ENCODE data around the gene CECR2. TPM values are rescaled to one million over a fixed set of nuclear protein-coding genes. Genes with fewer than 3 reads are reported as not detected.

CECR2 gene
- total and polyA plus RNA-seq, 9 donors = 0.87 to 6.7 (median 1.4) TPM

- Histone ChIP-seq H3K27ac (peak overlapping the region; percentile 52 to 89), H3K4me3 (peak overlapping the region; percentile 44), H3K36me3 (no peaks in the 10 kb centered on the region), H3K9me3 (peaks cover 0 to 3% of the 10 kb centered on the region in 2 donors), H3K4me1 (ENCODE audit: insufficient read depth) (peaks cover 3% of the 10 kb centered on the region), H3K27me3 (no peaks in the 10 kb centered on the region)
- WGBS, 3 donors = 1 to 2% (median 2%) methylated on average over 40 to 88 of the region's 88 CpGs
- intact Hi-C loops (cut with DNase I) = no loop called here
- TF ChIP-seq, protein P1, sequence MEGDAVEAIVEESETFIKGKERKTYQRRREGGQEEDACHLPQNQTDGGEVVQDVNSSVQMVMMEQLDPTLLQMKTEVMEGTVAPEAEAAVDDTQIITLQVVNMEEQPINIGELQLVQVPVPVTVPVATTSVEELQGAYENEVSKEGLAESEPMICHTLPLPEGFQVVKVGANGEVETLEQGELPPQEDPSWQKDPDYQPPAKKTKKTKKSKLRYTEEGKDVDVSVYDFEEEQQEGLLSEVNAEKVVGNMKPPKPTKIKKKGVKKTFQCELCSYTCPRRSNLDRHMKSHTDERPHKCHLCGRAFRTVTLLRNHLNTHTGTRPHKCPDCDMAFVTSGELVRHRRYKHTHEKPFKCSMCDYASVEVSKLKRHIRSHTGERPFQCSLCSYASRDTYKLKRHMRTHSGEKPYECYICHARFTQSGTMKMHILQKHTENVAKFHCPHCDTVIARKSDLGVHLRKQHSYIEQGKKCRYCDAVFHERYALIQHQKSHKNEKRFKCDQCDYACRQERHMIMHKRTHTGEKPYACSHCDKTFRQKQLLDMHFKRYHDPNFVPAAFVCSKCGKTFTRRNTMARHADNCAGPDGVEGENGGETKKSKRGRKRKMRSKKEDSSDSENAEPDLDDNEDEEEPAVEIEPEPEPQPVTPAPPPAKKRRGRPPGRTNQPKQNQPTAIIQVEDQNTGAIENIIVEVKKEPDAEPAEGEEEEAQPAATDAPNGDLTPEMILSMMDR (IDR thresholded peaks at IDR 0.05) = no peak
- TF ChIP-seq POLR2A (IDR thresholded peaks at IDR 0.05) (no peak), EP300 (IDR thresholded peaks at IDR 0.05) (no peak)
- peak in 3 of 5 donors; percentile 33 to 54 (median 49) for DNase-seq
Measured at GRCh38 chr22:17370026-17370765, 936 bp downstream of the CECR2 start.

- Histone ChIP-seq H3K27ac (peak overlapping the region in 1 of 2 donors; percentile 89), H3K36me3 (no peaks in the 10 kb centered on the region), H3K4me1 (ENCODE audit: insufficient read depth) (peaks cover 3% of the 10 kb centered on the region), H3K9me3 (peaks cover 0 to 3% of the 10 kb centered on the region in 2 donors), H3K4me3 (peak overlapping the region; percentile 44), H3K27me3 (no peaks in the 10 kb centered on the region)
- 10 to 14% (median 10%) methylated on average over 23 of the region's 23 CpGs for WGBS, 3 donors
- DNase-seq = no peak
- TF ChIP-seq, protein P1 (IDR thresholded peaks at IDR 0.05) = no peak
- TF ChIP-seq POLR2A (IDR thresholded peaks at IDR 0.05) (no peak), EP300 (IDR thresholded peaks at IDR 0.05) (no peak)
- intact Hi-C loops (cut with DNase I) = no loop called here
Measured at GRCh38 chr22:17370766-17371432, 1.6 kb downstream of the CECR2 start.

DNA sequence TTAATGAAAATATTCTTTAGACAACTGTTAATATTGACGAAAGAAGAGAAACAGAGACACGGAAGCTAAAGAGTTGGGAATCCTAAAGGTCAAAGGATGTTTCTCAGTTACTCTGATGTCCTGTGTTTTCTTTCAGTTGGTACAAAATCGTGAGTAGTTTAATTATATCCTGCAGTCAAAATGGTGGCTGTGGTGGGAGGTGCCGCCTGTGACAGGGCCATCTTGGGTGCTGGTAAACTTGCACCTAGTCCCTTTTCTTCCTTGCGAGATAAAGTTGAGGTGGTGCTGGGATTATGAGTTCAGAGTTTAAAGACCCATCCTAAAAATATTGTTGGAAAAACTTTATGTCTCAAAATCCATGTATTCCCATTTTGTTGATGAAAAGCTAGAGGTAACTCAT lies 2.2 kb downstream of the CECR2 start:
- TF ChIP-seq, protein P1 (IDR thresholded peaks at IDR 0.05) = no peak
- TF ChIP-seq EP300 (IDR thresholded peaks at IDR 0.05) (no peak), POLR2A (IDR thresholded peaks at IDR 0.05) (no peak)
- 63 to 66% (median 63%) methylated on average over 5 of the region's 5 CpGs for WGBS, 3 donors
- DNase-seq = no peak
- no peaks in the 10 kb centered on the region for H3K27me3 ChIP-seq
- H3K9me3 ChIP-seq = peaks cover 0 to 3% of the 10 kb centered on the region in 2 donors
- H3K4me1 ChIP-seq (ENCODE audit: insufficient read depth) = peaks cover 3% of the 10 kb centered on the region
- intact Hi-C loops (cut with DNase I) = no loop called here
- H3K27ac ChIP-seq = no peak overlapping the region
- H3K4me3 ChIP-seq = peak overlapping the region; percentile 44
- H3K36me3 ChIP-seq = no peaks in the 10 kb centered on the region

- TF ChIP-seq POLR2A (IDR thresholded peaks at IDR 0.05) (no peak), EP300 (IDR thresholded peaks at IDR 0.05) (no peak)
- TF ChIP-seq, protein P1 (IDR thresholded peaks at IDR 0.05) = no peak
- 86 to 88% (median 87%) methylated on average over 4 of the region's 4 CpGs for WGBS, 3 donors
- Histone ChIP-seq H3K9me3 (no peaks in the 10 kb centered on the region), H3K27ac (no peak overlapping the region), H3K27me3 (no peaks in the 10 kb centered on the region), H3K36me3 (no peaks in the 10 kb centered on the region), H3K4me1 (ENCODE audit: insufficient read depth) (peaks cover 3% of the 10 kb centered on the region), H3K4me3 (no peak overlapping the region)
- DNase-seq = no peak
- intact Hi-C loops (cut with DNase I) = no loop called here
Measured at GRCh38 chr22:17373855-17374254, 4.6 kb downstream of the CECR2 start.
